GM11168 (cell line): Measurements from ENCODE around the gene TIMD4.
"Not testable (repeated sequence)": the region's sequence is repeated elsewhere in the genome, so short reads cannot be mapped to it uniquely, and the experiment has no call there.

Experiments used
- in situ Hi-C: fragments of 300-500 bp; cut with MboI; formaldehyde crosslinking; loops from one replicate; pipeline ENCODE4 v1.12.0; 2022; ENCODE audit warnings: low sequenced_read_pairs; ENCODE audit not compliant: unreplicated experiment

Gene TIMD4

DNA sequence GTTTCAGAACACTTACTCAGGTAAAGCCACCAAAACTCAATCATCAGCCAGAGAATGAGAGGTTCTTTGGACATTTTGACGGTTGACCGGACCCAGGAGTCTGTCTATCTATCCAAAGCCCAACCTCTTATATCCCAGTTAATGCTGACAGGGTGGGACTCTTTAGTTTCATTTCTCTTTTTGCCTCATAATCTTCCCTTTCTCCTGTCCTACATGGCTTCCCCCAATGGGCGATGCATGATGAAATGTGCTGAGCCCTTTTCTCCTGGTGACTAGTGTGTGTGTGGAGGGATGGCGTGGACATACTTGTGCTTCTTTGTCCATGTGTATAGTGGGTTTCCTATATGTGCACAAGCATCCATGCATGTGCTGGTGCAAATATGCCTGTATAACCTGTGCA lies at the start of gene TIMD4:
TIMD4 (minus strand) TSS at position 102 of the 400 bp plus-strand sequence; CDS start at position 74, 28 bp downstream.
- in situ Hi-C loops = no loop called here

DNA sequence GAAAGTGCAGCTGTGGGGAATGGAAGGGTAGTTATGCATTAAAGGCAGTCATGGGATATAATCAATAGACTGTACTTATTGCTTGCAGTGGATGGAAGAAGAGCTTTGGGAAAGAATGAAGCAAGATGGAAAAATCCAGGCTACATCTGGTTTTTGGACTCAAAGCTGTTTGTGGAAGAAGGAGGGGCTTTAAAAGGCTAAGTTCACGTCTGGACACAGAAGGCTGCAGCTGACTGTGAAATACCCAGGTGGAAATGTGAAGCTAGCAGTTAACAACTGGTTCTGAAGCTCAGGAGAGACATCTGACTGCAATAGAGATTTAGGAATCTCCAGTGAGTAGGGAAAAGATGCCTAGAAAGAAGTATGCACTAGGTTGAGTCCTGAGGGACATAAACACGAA lies 43.2 kb upstream of the TIMD4 start:
- in situ Hi-C loops = no loop called here

DNA sequence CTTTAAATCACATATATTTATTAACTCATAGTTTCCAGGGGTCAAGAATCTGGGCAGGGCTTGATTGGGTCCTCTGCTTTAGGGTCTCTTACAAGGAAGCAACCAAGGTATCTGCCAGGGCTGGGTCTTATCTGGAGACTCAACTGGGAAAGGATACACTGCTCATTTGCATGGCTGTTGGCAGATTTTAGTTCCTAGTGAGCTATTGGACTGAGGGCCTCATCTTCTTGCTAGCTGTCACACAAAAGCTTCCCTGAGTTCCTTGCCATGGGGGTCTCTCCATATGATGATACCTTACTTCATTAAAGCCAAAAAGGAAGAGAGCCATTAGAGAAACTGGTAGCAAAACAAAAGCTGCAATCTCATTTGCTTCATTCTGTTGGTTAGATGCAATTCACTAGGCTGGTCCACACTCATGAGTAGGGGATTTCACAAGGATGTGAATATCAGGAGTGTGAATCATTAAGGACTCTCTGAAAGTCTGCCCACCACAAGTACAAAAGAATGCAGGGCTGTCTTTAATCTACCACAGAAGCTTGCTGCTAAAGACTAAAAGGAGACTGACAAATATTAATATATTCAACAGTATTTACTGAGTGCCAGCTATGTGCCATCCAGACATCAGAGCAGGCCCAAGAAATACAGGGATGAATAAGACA lies 42.0 kb upstream of the TIMD4 start:
- in situ Hi-C loops = no loop called here

DNA sequence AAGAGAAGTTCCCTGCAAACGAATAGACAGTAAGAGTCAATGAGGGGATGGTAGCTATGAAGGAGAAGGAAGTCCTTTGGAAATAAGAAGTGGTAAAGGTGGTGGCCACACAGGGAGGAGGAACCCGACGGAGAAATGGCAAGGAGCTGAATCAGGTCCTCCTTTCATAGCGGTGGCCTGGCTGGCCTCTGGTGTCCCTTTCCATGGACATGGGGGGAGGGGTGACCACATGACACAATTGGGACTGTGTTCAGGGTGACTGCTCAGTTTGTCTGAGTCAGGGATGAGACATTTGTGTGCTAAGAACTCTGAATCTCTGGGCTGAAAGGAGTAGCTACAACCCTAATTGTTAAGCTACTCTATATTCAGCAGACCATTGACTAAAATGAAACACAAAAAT lies 28.7 kb upstream of the TIMD4 start:
- in situ Hi-C loops = no loop called here

DNA sequence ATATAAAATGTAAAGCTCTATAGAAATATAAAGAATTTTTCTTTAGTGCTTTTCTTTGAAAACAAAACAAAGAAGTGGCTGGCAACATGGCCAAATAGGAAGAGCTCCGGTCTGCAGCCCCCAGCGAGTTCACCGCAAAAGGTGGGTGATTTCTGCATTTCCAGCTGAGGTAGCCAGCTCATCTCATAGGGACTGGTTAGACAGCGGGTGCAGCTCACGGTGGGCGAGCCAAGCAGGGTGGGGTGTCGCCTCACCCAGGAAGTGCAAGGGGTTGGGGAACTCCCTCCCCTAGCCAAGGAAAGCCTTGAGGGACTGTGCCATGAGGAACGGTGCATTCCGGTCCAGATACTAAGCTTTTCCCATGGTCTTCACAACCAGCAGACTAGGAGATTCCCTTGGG lies 21.0 kb upstream of the TIMD4 start:
- in situ Hi-C loops = no loop called here

DNA sequence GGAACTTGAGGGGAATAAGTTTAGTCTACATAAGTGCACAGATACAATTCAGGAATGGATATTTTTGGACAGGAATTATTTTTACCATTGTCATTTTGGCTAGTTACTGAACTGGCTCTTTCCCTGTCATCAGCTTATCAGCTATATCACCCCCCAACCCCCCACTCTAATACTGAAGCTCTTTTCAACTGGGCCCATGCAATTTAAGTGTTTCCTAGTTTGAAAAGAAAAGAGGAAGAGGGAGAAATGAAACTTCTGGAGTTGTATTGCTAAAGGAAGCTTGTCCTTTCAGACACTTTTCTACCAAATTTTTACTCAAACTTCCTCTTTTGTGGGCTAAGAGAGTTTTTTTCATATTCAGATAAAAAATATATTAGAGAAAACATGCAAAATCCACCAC lies 18.5 kb upstream of the TIMD4 start:
- in situ Hi-C loops = no loop called here

DNA sequence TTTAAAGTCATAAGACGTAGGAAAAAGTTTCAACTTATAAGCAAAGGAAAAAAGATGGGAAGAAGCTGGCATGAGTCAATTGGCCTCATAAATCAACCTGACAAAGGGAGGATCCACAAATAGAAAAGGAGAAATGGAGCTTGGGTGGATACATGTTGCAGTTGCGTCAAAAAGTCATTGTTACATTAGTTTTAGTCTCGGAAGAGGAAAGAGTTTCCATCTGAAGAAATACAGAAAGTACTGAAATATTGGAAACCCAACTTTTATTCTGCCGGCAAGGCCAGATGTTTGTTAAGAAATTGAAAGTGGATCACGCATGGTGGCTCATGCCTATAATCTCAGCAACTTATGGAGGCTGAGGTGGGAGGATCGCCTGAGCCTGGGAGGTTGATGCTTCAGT lies 11.3 kb upstream of the TIMD4 start:
- in situ Hi-C loops = no loop called here

DNA sequence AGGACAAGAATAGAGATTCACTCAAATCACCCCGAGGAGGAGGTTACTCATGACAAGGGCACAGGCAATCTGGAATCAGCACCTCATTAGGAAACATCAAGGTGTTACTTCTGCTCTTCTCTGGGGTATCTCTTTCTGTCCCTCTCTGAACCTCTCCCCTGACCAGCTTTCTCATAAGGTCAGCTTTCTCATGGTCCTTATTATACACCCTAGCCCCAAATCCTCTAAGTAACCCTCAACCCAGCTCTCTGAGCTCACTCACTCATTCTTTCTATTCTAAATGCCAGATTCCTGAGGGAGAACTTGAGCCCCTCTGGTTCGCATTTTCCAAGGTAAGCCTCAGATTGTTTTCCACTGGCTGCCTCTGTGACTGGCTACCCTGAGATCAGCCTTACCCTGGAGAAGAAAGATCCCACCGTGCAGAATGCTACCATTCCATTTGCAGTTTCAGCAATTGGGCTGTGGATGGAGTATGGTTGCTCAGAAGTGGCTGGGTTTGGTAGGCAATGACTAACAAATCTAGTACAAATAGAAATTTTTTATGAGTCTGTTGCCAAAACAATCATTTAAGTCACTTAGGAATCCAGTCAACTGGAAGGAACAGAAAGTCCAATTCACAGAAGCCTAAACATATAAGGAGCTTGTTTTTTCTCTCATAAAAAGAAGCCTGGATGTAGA lies 9.0 kb upstream of the TIMD4 start:
- in situ Hi-C loops = no loop called here

DNA sequence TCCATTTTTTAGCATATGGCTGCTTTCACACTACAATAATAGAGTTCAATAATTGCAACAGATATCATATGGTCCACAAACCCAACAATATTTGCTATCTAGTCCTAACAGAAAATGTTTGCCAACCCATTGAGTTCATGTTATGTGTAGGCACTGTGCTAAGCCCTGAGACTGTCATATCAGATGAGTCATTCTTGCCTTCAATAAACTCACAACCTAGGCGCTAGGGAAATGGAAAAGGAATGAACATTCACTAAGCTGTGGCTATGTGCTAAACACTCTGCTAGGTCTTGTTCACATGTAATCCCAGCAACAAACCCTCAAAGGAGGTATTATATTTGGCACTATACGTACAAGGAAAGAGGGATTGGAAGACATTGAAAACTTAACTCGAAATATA lies 8.4 kb upstream of the TIMD4 start:
- in situ Hi-C loops = no loop called here

DNA sequence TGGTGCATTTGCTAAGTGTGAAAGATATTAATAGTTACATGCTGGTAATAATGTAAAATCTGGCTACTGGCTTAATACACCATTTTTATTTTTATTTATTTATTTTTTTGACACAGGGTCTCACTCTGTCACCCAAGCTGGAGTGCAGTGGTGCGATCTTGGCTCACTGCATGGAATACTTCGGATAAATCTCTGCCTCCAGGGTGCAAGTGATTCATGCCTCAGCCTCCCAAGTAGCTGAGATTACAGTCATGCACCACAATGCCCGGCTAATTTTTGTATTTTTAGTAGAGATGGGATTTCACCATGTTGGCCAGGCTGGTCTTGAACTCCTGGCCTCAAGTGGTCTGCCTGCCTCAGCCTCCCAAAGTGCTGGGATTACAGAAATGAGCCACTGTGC lies 4.4 kb upstream of the TIMD4 start:
- in situ Hi-C loops = not testable (repeated sequence)

DNA sequence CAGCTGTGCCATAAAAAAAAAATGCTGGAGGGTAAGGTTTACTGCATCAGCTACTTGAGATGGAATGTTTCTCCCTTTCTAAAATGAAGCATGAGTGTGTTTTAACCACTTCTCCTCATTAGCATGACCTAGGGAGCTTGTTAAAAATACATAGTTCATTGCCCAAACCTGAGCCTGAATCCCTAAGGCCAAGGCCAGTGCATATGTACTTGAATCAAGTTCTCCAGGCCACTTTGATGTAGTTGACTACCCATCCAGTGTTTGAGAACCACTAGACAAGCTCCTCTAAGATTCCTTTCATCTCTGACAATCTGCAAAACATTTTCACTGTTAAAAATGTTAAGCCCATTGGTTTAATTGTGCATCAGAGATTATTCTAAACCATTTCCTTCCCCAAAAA lies 6.7 kb downstream of the TIMD4 start:
- in situ Hi-C loops = no loop called here

DNA sequence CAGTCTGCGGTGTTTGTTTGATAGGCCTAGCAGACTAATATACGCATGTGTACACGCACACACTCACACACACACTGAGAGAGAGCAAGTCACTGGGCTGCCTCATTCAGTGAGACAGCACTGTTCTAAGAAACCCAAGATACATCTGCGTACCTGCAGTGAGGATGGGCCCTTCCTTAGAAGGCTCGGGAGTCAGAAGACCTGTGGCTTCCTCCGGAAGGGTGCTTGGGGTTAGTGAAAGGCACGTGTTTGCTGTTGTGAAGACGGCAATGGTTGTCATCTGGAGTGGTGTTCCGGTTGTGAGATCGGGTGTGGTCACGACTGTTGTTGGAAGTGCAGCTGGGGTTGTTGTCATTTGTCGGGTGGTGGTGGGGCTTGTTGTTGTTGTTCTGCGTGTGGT lies 11.7 kb downstream of the TIMD4 start:
- in situ Hi-C loops = no loop called here

DNA sequence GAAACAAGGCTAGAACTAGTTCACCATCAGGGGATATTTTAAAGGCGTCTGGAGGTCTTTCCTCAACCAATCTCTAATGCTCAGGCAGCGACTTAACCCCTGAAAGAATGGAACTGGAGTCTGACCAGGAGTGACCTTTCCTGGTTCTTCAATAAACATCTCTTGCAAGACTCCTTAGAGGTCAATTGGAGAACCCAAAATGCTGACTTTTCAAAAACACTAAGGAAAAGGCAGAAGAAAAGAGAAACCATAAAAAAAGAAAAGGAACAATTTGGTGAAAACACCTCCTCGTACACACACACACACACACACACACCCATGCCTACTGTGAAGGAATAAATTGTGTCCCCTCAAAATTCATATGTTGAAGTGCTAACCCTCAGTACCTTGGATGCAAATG lies 12.3 kb downstream of the TIMD4 start:
- in situ Hi-C loops = no loop called here

DNA sequence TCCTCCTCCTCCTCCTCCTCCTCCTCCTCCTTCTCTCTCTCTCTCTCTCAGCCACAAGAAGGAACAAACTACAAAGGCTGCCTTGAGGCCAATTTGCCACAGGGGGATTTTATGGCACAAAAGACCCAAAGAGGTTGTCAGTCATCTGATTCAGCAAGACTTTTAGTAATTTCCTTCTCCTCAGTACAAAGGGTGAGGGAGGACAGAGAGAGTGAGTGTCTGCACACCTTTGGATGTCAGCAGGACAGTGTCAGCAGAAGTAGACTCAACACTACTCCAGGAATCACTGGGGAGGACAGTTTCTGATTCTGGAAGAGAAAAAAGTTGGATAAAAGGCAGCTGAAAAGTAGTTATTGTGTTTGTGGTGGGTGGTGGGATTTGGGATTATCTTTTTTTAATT lies 13.6 kb downstream of the TIMD4 start:
- in situ Hi-C loops = no loop called here

DNA sequence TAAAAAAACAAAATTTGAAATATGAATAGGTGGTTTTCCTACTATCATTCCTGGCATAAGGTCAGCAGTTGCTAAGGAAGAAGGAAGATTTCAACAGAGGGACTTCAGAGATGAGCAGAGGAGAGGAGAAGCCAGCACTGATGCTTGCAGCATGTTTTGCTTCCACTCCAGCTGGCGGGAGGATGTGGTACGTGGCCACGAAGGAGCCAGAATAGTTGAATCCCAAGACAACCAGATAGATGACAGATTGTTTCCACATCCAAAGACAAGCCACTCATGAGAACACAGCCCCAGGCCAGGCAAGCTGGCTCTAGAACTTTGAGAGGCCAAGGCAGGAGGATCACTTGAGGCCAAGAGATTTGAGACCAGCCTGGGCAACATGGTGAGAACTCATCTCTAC lies 15.1 kb downstream of the TIMD4 start:
- in situ Hi-C loops = no loop called here

DNA sequence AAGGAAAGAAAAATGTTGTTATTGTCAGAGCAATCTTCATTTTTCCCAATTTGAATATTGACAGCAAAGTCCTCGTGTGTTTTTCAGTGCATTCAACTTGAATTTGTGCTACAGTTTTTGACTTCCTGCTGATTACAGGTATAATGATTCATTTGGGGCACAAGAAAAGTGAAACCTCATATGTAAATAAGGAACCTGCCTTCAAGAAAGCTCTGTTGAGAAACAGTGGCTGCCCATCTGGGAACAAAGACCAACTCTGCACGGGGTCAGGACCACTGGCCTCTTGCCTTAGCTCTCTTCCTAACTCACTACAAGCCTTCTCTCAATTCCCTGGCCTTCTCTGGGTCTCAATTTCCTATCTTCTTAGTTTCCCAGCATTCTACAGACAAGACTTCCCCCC lies 21.0 kb downstream of the TIMD4 start:
- in situ Hi-C loops = no loop called here

DNA sequence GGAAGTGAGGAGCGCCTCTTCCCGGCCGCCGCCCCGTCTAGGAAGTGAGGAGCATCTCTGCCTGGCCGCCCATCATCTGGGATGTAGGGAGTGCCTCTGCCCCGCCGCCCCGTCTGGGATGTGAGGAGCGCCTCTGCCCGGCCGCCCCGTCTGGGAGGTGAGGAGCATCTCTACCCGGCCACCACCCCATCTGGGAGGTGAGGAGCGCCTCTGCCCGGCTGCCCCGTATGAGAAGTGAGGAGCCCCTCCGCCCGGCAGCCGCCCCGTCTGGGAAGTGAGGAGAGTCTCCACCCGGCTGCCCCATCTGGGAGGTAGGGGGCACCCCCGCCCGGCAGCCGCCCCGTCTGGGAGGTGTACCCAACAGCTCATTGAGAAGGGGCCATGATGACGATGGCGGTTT lies 22.6 kb downstream of the TIMD4 start:
- in situ Hi-C loops = not testable (repeated sequence)

DNA sequence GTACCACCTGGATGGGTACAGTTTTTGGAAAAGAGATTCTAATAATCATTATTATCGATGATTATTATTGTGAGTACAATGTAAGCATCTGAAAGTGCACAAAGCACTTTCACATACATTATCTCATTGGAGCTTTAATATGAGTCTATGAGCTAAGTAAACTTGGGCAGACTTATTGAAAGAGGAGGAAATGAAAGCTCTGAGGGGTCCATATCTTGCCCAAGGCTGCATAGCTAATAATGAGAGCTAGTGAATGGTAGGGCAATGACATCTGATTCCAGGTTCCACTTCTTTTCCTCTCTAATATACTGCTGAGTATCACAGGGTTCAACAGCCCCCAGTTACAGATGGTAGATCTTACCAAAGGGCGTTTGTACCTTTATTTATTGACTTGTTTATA lies 26.1 kb downstream of the TIMD4 start:
- in situ Hi-C loops = loop anchor here (10.0 kb wide), 2 partner anchors 112 to 222 kb away; no protein-coding TSS in a partner anchor

DNA sequence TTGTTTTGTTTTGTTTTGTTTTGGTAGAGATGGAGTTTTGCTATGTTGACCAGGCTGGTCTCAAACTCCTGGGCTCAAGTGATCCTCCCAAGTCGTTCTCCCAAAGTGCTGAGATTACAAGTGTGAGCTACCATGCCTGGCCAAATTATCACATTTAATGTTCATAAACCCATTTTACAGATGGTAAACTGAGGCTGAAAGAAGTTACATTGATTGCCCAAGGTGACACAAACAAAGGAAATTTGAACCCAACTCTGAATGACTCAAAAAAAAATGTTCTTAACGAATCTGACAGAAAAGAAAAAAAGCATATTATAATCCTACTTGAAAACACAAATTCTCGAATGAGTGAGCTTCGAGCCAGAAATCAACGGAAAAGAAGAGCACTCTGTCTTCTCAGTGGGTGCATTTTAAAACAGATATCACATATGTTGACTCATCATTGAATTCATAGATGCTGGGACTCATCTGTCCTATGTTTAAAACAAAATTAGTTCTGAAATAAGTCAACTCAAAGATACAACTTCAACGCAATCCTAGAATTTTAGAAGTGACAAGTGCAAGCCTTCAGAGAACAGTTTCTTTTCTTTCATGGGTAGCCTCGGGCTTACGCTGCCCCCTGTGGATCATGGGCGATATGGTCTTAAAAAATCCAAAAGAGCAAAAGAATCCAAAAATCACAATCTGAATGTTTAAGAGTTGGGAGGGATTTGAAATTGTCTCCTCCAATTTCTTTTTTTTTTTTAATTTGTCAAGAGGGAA lies 28.4 kb downstream of the TIMD4 start:
- in situ Hi-C loops = loop anchor here (10.0 kb wide), 2 partner anchors 110 to 220 kb away; no protein-coding TSS in a partner anchor

DNA sequence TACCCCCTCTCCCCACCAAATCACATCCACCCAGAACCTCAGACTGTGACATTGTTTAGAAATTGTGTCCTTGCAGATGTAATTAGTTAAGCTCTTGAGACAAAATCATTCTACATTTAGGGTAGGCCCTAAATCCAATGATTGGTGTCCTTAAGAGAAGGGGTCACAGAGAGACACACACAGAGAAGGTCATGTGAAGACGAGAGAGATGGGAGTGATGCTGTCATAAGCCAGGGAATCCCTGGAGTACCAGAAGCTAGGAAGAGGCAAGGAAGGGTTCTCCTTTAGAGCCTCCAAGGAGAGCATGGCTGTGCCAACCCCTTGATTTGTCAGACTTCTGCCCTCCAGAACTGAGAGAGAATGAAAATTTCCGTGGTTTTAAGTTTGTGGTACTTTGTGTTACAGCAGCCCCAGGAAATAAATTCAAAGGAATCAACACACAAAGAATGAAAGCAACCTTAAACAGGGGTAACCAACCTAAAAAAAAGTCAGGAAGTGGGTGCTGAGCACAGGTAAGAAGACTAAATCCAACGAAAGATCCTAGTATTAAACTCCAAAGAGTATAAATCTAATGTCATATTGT lies 33.6 kb downstream of the TIMD4 start:
- in situ Hi-C loops = no loop called here

DNA sequence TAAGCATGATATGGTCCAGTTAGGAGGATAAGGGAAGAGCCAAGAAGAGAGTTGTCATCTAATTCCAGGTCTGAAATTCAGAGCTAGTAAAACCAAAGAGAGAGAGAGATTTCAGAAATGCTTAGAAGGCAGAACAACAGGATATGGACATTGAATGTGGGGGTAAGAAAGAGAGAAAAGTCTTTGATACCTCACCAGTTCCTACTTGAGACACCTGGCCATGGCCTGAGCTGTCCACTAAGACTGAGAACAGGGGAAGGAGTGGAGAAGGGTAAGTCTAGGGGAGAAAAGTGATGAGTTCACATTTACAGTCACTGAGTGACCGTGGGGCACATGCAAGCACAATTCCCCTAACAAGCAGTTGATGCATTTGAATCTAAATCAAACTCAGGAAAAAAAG lies 35.5 kb downstream of the TIMD4 start:
- in situ Hi-C loops = no loop called here
